MCF 10A (cell line): ENCODE measurements around the gene YBEY. TPM values are rescaled to one million over a fixed set of nuclear protein-coding genes. Genes with fewer than 3 reads are reported as not detected.
A peak's percentile ranks its signal among the peaks of the same experiment; 100 is the strongest.

Experiments used
- BruUV-seq: library from RNA; stranded (reverse); fragments of 400-500 nt; replicated peaks from 2 replicates; lab custom pipeline; 2021; lab: Mats Ljungman, UMichigan
- CTCF ChIA-PET: fragments of 300-600 bp; sonication (Branson Sonifier 250); formaldehyde crosslinking; extraction: SDS; loops from one replicate; lab custom pipeline; 2021; ENCODE audit warnings: antibody characterized with exemption, inconsistent platforms; lab: Yijun Ruan, JAX
- POLR2A ChIA-PET: fragments of 300-600, 350-650 bp; sonication (Branson Sonifier 250); formaldehyde crosslinking; extraction: SDS; loops from one replicate; lab custom pipeline; 2020; ENCODE audit warnings: antibody characterized with exemption, inconsistent platforms; lab: Yijun Ruan, JAX
- DNase-seq: peaks from one replicate; pipeline ENCODE4 v3.0.0-alpha.2; 2018; ENCODE audit not compliant: unreplicated experiment
- H3K27ac Mint-ChIP-seq: one replicate; pipeline ENCODE4 v1.8.0; 2022; ENCODE audit warnings: mild to moderate bottlenecking, low read depth, mixed read lengths; ENCODE audit not compliant: unreplicated experiment
- H3K27me3 Mint-ChIP-seq: one replicate; pipeline ENCODE4 v1.8.0; 2022; ENCODE audit warnings: mixed read lengths; ENCODE audit not compliant: insufficient read depth, unreplicated experiment
- H3K36me3 Mint-ChIP-seq: one replicate; pipeline ENCODE4 v1.8.0; 2022; ENCODE audit warnings: mild to moderate bottlenecking, moderate library complexity, mixed read lengths; ENCODE audit not compliant: insufficient read depth, unreplicated experiment
- H3K4me1 Mint-ChIP-seq: one replicate; pipeline ENCODE4 v1.8.0; 2022; ENCODE audit warnings: mixed read lengths; ENCODE audit not compliant: insufficient read depth, unreplicated experiment
- H3K4me3 Mint-ChIP-seq: one replicate; pipeline ENCODE4 v1.8.0; 2022; ENCODE audit warnings: mild to moderate bottlenecking, moderate library complexity, mixed read lengths; ENCODE audit not compliant: unreplicated experiment
- H3K9me3 Mint-ChIP-seq: one replicate; pipeline ENCODE4 v1.8.0; 2022; ENCODE audit warnings: mixed read lengths; ENCODE audit not compliant: unreplicated experiment
- CTCF ChIP-seq: fragments of 200-600 bp; IDR thresholded peaks from one replicate; pipeline ENCODE4 v1.8.0; 2022; ENCODE audit warnings: antibody characterized with exemption, mild to moderate bottlenecking; ENCODE audit not compliant: unreplicated experiment
- intact Hi-C: fragments of 100-400 bp; cut with micrococcal nuclease; formaldehyde crosslinking; loops from 2 replicates; pipeline ENCODE4 v1.14.1; 2022
- total RNA-seq: library from RNA; stranded (reverse); gene quantifications from 2 replicates; pipeline ENCODE4 v1.2.3, GENCODE V29; 2022

The YBEY gene
- total RNA-seq, 1 experiment from 2014 or later: 26.7 TPM

GRCh38 chr21:46336603-46337002 is 50.5 kb downstream of the YBEY start:
- Mint-ChIP-seq H3K4me1 (no peaks in the 10 kb centered on the region), H3K27me3 (no peaks in the 10 kb centered on the region), H3K27ac (no peak overlapping the region), H3K4me3 (no peak overlapping the region), H3K36me3 (peaks cover 78% of the 10 kb centered on the region), H3K9me3 (no peaks in the 10 kb centered on the region)
- no peak for TF ChIP-seq CTCF
- no TSS peak for BruUV-seq
- CTCF ChIA-PET: interaction anchor here (3.0 kb wide), 1 partner anchor 11 kb away, joined by 9 read pairs; a partner anchor contains a TSS
- POLR2A ChIA-PET: interaction anchor here (0.6 to 0.8 kb wide), 2 partner anchors 60 to 121 kb away, joined by 3 read pairs; no protein-coding TSS in a partner anchor
- intact Hi-C loops: no loop called here
- no peak for DNase-seq

- peaks cover 48% of the 10 kb centered on the region for H3K36me3 Mint-ChIP-seq
Observed at GRCh38 chr21:46340998-46341397, 54.9 kb downstream of the YBEY start.

DNA sequence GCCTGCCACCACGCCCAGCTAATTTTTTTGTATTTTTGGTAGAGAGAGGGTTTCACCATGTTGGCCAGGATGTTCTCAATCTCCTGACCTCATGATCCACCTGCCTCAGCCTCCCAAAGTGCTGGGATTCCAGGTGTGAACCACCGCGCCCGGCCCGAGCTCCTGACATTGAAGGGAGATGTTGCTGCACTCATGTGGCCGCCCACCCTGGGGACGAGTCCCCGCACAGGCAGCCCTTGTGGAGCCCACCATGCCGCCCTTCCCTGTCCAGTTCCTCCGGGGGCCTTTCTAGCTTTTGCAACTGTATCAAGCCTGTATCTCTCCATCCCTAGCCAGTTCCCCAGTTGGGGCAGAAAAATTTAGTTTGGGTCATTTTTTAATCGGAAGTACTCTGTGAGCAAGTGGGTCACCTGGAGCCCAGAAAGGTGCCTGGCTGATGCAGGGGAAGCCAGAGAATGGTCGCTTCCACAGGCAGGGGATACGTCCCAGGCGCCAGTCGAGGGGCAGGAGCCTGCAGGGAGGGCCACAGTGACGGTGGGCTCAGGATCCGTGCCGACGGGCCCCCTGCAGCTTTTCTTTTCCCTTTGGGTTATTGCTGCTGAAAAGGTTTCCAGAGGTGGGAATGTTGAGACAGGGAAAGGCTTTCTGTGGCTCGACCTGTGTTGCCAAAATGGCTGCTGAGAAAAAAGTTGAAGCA is 58.2 kb downstream of the YBEY start:
- H3K27me3 Mint-ChIP-seq: no peaks in the 10 kb centered on the region
- no peaks in the 10 kb centered on the region for H3K4me1 Mint-ChIP-seq
- peaks cover 46% of the 10 kb centered on the region for H3K36me3 Mint-ChIP-seq
- TF ChIP-seq CTCF: no peak
- ChIA-PET POLR2A (no interaction called here), CTCF (interaction anchor here (0.7 kb wide), 2 partner anchors 11 to 112 kb away, joined by 3 read pairs; no protein-coding TSS in a partner anchor)
- no peak overlapping the region for H3K4me3 Mint-ChIP-seq
- no peak overlapping the region for H3K27ac Mint-ChIP-seq
- DNase-seq: no peak
- intact Hi-C loops: no loop called here
- no peaks in the 10 kb centered on the region for H3K9me3 Mint-ChIP-seq
- no TSS peak for BruUV-seq

More at GRCh38 chr21:46340998-46341397, 54.9 kb downstream of the YBEY start:
- ChIA-PET POLR2A (interaction anchor here (0.9 kb wide), 1 partner anchor 15 kb away, joined by 4 read pairs; a partner anchor contains a TSS), CTCF (interaction anchor here (0.7 kb wide), 1 partner anchor 198 kb away, joined by 4 read pairs; no protein-coding TSS in a partner anchor)
- Mint-ChIP-seq H3K4me3 (no peak overlapping the region), H3K9me3 (no peaks in the 10 kb centered on the region), H3K27ac (no peak overlapping the region), H3K4me1 (no peaks in the 10 kb centered on the region), H3K27me3 (no peaks in the 10 kb centered on the region)
- BruUV-seq: no TSS peak
- no peak for DNase-seq
- no peak for TF ChIP-seq CTCF
- intact Hi-C loops: no loop called here

DNA sequence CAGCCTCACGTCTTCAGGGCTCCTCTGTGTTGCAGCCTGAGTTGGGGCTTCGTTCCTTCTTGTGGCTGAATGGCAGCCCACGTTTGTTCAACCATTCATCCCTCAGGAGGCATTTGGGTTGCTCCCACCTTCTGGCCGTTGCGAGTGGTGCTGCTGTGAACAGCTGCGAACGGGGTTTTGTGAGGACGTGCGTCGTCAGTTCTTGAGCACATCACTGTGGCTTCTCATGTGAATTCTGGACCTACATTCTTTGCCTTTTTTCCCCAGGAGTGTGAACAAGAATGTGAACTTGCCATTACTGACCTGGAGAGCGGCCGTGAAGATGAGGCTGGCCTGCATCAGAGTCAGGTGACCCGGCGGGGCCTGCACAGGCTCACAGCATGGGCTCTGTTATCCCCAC is 59.7 kb downstream of the YBEY start:
- Mint-ChIP-seq H3K4me3 (no peak overlapping the region), H3K36me3 (peaks cover 46% of the 10 kb centered on the region), H3K4me1 (no peaks in the 10 kb centered on the region), H3K9me3 (no peaks in the 10 kb centered on the region), H3K27me3 (no peaks in the 10 kb centered on the region), H3K27ac (peak overlapping the region; percentile 46)
- intact Hi-C loops: no loop called here
- no peak for TF ChIP-seq CTCF
- DNase-seq: no peak
- BruUV-seq: no TSS peak
- ChIA-PET POLR2A (interaction anchor here (3.7 kb wide), 1 partner anchor 20 kb away, joined by 13 read pairs; a partner anchor contains a TSS), CTCF (no interaction called here)
